CD4-positive, alpha-beta T cell (primary cell): ENCODE measurements around the gene OR52I2. TPM values are rescaled to one million over a fixed set of nuclear protein-coding genes. Genes with fewer than 3 reads are reported as not detected.
A peak's percentile ranks its signal among the peaks of the same experiment; 100 is the strongest.

Experiments
- ATAC-seq: fragments of 200-7000 bp; cut with Tn5 transposase; one replicate; pipeline ENCODE4 v1.10.0; 2022; ENCODE audit warnings: mild to moderate bottlenecking; ENCODE audit not compliant: poor library complexity
- CTCF ChIA-PET: fragments of 350-600 bp; sonication (Branson Sonifier 250); formaldehyde crosslinking; loops from one replicate; lab custom pipeline; 2021; ENCODE audit warnings: antibody characterized with exemption, inconsistent platforms; lab: Charles Lee
- POLR2A ChIA-PET: fragments of 350-600 bp; sonication (Branson Sonifier 250); formaldehyde crosslinking; loops from one replicate; lab custom pipeline; 2021; ENCODE audit warnings: antibody characterized with exemption, inconsistent platforms; lab: Charles Lee
- DNase-seq, 14 experiments: peaks; one replicate each; pipeline ENCODE4 v3.0.0-alpha.2; 2013 to 2020; ENCODE audit warnings: mixed read lengths in 2 of 14
- H3K27ac ChIP-seq, 2 donors: one replicate each; pipeline versions ENCODE4 v1.5.1 to v1.7.0; 2013; ENCODE audit warnings: low read length in 2 of 2, low read depth in 1 of 2, mild to moderate bottlenecking in 1 of 2
- H3K27me3 ChIP-seq, 2 experiments: 1 replicate in 1 of 2; 2 replicates in 1 of 2; pipeline versions ENCODE4 v1.6.1 to v1.7.0; 2013; ENCODE audit warnings: low read length in 2 of 2, control low read depth in 1 of 2, mild to moderate bottlenecking in 1 of 2, moderate library complexity in 1 of 2; ENCODE audit not compliant: insufficient read depth in 2 of 2, control insufficient read depth in 1 of 2
- H3K36me3 ChIP-seq: one replicate; pipeline ENCODE4 v1.6.1; 2013; ENCODE audit warnings: low read length, control low read depth; ENCODE audit not compliant: insufficient read depth
- H3K4me1 ChIP-seq: one replicate; pipeline ENCODE4 v1.6.1; 2013; ENCODE audit warnings: low read length, control low read depth; ENCODE audit not compliant: insufficient read depth
- H3K4me3 ChIP-seq: one replicate; pipeline ENCODE4 v1.5.1; 2013; ENCODE audit warnings: mild to moderate bottlenecking, low read length, moderate library complexity
- H3K9me3 ChIP-seq, 2 experiments: 1 replicate in 1 of 2; 2 replicates in 1 of 2; pipeline versions ENCODE4 v1.6.1 to v1.7.0; 2013; ENCODE audit warnings: low read length in 2 of 2, mild to moderate bottlenecking in 2 of 2, control low read depth in 1 of 2, moderate library complexity in 1 of 2; ENCODE audit not compliant: control insufficient read depth in 1 of 2, insufficient read depth in 1 of 2
- H3K27ac Mint-ChIP-seq: one replicate; pipeline ENCODE4 v1.8.0; 2020; ENCODE audit warnings: mixed read lengths
- H3K27me3 Mint-ChIP-seq: one replicate; pipeline ENCODE4 v1.8.0; 2021; ENCODE audit warnings: mixed read lengths
- H3K36me3 Mint-ChIP-seq: one replicate; pipeline ENCODE4 v1.8.0; 2021; ENCODE audit warnings: low read depth, mixed read lengths
- H3K4me1 Mint-ChIP-seq: one replicate; pipeline ENCODE4 v1.8.0; 2021; ENCODE audit warnings: low read depth, mixed read lengths
- H3K4me3 Mint-ChIP-seq: one replicate; pipeline ENCODE4 v1.8.0; 2020; ENCODE audit warnings: mild to moderate bottlenecking, mixed read lengths
- H3K9me3 Mint-ChIP-seq: one replicate; pipeline ENCODE4 v1.8.0; 2020; ENCODE audit warnings: mixed read lengths
- intact Hi-C, 2 experiments: fragments of 100-400 bp; cut with DNase I in 1 of 2; cut with micrococcal nuclease in 1 of 2; formaldehyde crosslinking; loops; one replicate each; pipeline versions ENCODE4 v1.15.1 to v1.9.0; 2023 to 2025; cut with DNase I, micrococcal nuclease
- total RNA-seq, 174 experiments: library from RNA in 2 of 174; stranded (reverse) in 2 of 174; gene quantifications; one replicate each; pipeline ENCODE4 v1.2.3 and lab custom pipeline; 2021 to 2026
- TF ChIP-seq, protein P1 (sequence below): fragments of 200-600 bp; IDR thresholded peaks from one replicate; pipeline ENCODE4 v1.8.0; 2022; ENCODE audit warnings: antibody characterized with exemption, mild to moderate bottlenecking

OR52I2 gene
- total RNA-seq, 2 experiments from 2014 or later, result not detected

DNA sequence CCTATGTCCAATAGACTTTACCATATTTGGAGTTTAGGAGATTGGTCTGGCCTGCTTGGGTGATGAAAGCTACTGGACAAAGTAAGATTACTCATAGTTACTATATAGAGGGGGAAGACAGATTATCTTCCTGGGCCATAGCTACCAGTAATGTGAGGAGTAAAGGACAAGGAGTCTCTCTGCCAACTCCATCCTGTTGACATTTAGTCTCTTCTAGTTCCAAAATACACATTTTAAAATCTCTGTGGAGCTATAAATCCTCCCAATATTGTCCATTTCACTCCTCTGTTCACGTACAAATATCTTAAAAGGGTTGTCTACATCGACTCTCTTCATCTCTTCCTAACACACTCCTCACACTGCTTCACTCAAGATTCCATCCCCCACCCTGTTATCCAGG is 54.6 kb downstream of the OR52I2 start:
- Histone ChIP-seq H3K27ac (no peak overlapping the region), H3K36me3 (no peaks in the 10 kb centered on the region), H3K9me3 (no peaks in the 10 kb centered on the region), H3K27me3 (peaks cover 2 to 7% of the 10 kb centered on the region in 2 experiments), H3K4me3 (no peak overlapping the region), H3K4me1 (peaks cover 7% of the 10 kb centered on the region)
- CTCF ChIA-PET, result interaction anchor here (0.8 to 2.2 kb wide), 4 partner anchors 9 to 1177 kb away, joined by 3 to 6 read pairs (median 4); no protein-coding TSS in a partner anchor
- intact Hi-C loops, result loop anchor here (2.0 to 5.0 kb wide), 3 partner anchors 449 to 1717 kb away; no protein-coding TSS in a partner anchor
- Mint-ChIP-seq H3K4me3 (no peak overlapping the region), H3K27ac (no peak overlapping the region), H3K9me3 (no peaks in the 10 kb centered on the region), H3K4me1 (no peaks in the 10 kb centered on the region), H3K27me3 (peaks cover 24% of the 10 kb centered on the region), H3K36me3 (no peaks in the 10 kb centered on the region)
- TF ChIP-seq, protein P1, sequence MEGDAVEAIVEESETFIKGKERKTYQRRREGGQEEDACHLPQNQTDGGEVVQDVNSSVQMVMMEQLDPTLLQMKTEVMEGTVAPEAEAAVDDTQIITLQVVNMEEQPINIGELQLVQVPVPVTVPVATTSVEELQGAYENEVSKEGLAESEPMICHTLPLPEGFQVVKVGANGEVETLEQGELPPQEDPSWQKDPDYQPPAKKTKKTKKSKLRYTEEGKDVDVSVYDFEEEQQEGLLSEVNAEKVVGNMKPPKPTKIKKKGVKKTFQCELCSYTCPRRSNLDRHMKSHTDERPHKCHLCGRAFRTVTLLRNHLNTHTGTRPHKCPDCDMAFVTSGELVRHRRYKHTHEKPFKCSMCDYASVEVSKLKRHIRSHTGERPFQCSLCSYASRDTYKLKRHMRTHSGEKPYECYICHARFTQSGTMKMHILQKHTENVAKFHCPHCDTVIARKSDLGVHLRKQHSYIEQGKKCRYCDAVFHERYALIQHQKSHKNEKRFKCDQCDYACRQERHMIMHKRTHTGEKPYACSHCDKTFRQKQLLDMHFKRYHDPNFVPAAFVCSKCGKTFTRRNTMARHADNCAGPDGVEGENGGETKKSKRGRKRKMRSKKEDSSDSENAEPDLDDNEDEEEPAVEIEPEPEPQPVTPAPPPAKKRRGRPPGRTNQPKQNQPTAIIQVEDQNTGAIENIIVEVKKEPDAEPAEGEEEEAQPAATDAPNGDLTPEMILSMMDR, result no peak
- POLR2A ChIA-PET, result interaction anchor here (1.5 kb wide), 1 partner anchor 28 kb away, joined by 4 read pairs; the partner anchor contains the start of gene TRIM68
- ATAC-seq (no peak), DNase-seq (no peak)

DNA sequence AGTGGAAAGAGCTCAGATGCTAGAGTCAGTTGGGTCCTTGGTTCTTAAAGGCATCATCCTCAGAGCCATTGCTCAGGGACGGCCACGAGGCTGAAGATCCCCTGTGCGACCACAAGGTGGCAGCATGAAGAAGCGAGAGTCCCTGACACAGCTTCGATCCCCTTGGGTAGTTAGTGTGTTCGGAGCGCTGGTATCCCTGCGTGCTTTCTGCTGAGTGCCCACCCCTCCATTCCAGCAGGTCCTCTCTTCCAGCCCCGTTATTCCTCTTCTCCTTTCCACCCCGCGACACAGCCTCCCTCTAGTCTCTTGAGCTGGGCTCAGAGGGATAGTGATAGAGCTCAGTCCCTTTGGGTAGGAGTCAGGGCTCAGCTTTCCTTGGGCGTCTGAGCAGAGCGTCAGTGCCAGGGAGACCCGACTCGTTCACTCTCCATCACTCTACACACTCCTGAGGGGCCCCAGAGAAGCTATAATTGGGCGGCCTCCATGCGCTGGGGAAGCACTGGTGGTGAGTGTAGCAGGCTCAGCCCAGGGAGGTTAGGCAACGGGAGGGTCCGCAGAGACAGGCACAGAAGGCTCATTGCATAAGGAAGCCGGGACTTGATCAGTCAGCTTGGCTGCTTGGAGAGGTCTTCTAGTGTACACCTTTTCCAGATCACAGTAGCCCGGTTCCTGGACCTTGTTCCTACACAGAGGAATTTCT is 55.6 kb downstream of the OR52I2 start, which contains the start of gene OR51D1:
Gene OR51D1 (plus strand): TSS at position 516 of the 700 bp plus-strand sequence. CDS start 2,314 bp downstream, outside the sequence.
- Histone ChIP-seq H3K4me3 (no peak within 1 kb of the TSS), H3K36me3 (no peaks in the 10 kb centered on the region), H3K27ac (no peak within 1 kb of the TSS), H3K9me3 (no peaks in the 10 kb centered on the region), H3K4me1 (peaks cover 7% of the 10 kb centered on the region), H3K27me3 (peaks cover 4 to 7% of the 10 kb centered on the region in 2 experiments)
- intact Hi-C loops, result loop anchor here (1.0 to 5.0 kb wide), 4 partner anchors 450 to 1716 kb away; partner anchors contain the start of gene OR52N2 (in 1 of the 2)
- peaks cover 24% of the 10 kb centered on the region for H3K27me3 Mint-ChIP-seq
- CTCF ChIA-PET, result interaction anchor here (0.8 to 2.2 kb wide), 5 partner anchors 10 to 1716 kb away, joined by 3 to 6 read pairs (median 5); no protein-coding TSS in a partner anchor
- POLR2A ChIA-PET, result interaction anchor here (0.6 to 1.5 kb wide), 3 partner anchors 10 to 991 kb away, joined by 3 to 4 read pairs (median 3); partner anchors contain the start of gene TRIM68
- peak; percentile 86 for ATAC-seq
- H3K4me3 Mint-ChIP-seq, result no peak within 1 kb of the TSS
- no peaks in the 10 kb centered on the region for H3K9me3 Mint-ChIP-seq
- H3K4me1 Mint-ChIP-seq, result no peaks in the 10 kb centered on the region
- peak; percentile 47 to 80 (median 57) for DNase-seq
- no peaks in the 10 kb centered on the region for H3K36me3 Mint-ChIP-seq
- no peak within 1 kb of the TSS for H3K27ac Mint-ChIP-seq
- TF ChIP-seq, protein P1, result peak; percentile 87

DNA sequence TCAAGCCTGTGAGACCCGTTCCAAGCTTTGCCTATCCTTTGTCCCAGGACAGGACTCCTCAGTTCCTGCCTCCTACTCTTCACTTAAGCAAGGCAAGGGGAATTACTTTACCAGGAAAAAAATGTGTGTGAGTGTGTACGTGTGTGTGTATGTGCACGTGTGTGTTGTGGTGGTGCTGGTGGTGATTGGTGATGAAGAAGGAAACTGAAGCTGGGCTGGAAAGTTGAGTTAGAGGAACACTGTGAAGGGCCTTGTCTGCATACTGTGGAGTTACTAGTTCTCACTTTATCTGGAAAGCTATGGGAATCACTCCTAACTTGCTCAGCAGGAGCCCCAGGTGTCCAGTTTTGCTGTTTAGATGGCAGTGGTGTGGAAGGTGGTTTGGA is 56.1 kb downstream of the OR52I2 start:
- H3K36me3 Mint-ChIP-seq, result no peaks in the 10 kb centered on the region
- TF ChIP-seq, protein P1, result no peak
- intact Hi-C loops, result loop anchor here (1.0 to 5.0 kb wide), 4 partner anchors 450 to 1715 kb away; partner anchors contain the start of gene OR52N2 (in 1 of the 2)
- DNase-seq (no peak), ATAC-seq (no peak)
- Histone ChIP-seq H3K4me3 (no peak overlapping the region), H3K4me1 (peaks cover 7% of the 10 kb centered on the region), H3K27me3 (peaks cover 8 to 9% of the 10 kb centered on the region in 2 experiments), H3K27ac (no peak overlapping the region), H3K36me3 (no peaks in the 10 kb centered on the region), H3K9me3 (no peaks in the 10 kb centered on the region)
- no peaks in the 10 kb centered on the region for H3K9me3 Mint-ChIP-seq
- POLR2A ChIA-PET, result interaction anchor here (0.6 kb wide), 1 partner anchor 991 kb away, joined by 3 read pairs; no protein-coding TSS in a partner anchor
- no peak overlapping the region for H3K4me3 Mint-ChIP-seq
- CTCF ChIA-PET, result interaction anchor here (1.0 to 2.2 kb wide), 4 partner anchors 11 to 1716 kb away, joined by 3 to 6 read pairs (median 5); no protein-coding TSS in a partner anchor
- no peak overlapping the region for H3K27ac Mint-ChIP-seq
- peaks cover 26% of the 10 kb centered on the region for H3K27me3 Mint-ChIP-seq
- H3K4me1 Mint-ChIP-seq, result no peaks in the 10 kb centered on the region
